Measurements from ENCODE around the gene LRIG3. TPM values are rescaled to one million over a fixed set of nuclear protein-coding genes. Genes with fewer than 3 reads are reported as not detected.

Gene LRIG3
- total and polyA plus RNA-seq, 7 donors = 1.4 to 5.1 (median 2.9) TPM

GRCh38 chr12:58932806-58933681 is 12.7 kb upstream of the LRIG3 start:
- ATAC-seq (no peak), DNase-seq (no peak)
- 59 to 68% (median 64%) methylated on average over 8 of the region's 8 CpGs for WGBS, 3 donors
- intact Hi-C loops (cut with DNase I) = no loop called here
- TF ChIP-seq CTCF (IDR thresholded peaks at IDR 0.05) = no peak
- Histone ChIP-seq H3K4me3 (no peak overlapping the region), H3K36me3 (ENCODE audit: insufficient read depth in 1 of 2, low read depth in 1 of 2) (no peaks in the 10 kb centered on the region), H3K27ac (no peak overlapping the region), H3K4me1 (no peaks in the 10 kb centered on the region), H3K27me3 (ENCODE audit: insufficient read depth in 3 of 3, low read length in 2 of 3) (no peaks in the 10 kb centered on the region), H3K9me3 (no peaks in the 10 kb centered on the region)

GRCh38 chr12:58931518-58931917 is 11.2 kb upstream of the LRIG3 start:
- no peaks in the 10 kb centered on the region for H3K4me1 ChIP-seq

GRCh38 chr12:58930770-58931324 is 10.5 kb upstream of the LRIG3 start:
- H3K27me3 ChIP-seq (ENCODE audit: insufficient read depth in 3 of 3, low read length in 2 of 3) = no peaks in the 10 kb centered on the region
- ATAC-seq (no peak), DNase-seq (no peak)
- H3K4me3 ChIP-seq = no peak overlapping the region
- no peak overlapping the region for H3K27ac ChIP-seq
- TF ChIP-seq CTCF (IDR thresholded peaks at IDR 0.05) = no peak
- intact Hi-C loops (cut with DNase I) = no loop called here
- H3K4me1 ChIP-seq = no peaks in the 10 kb centered on the region
- H3K36me3 ChIP-seq (ENCODE audit: insufficient read depth in 1 of 2, low read depth in 1 of 2) = no peaks in the 10 kb centered on the region
- WGBS, 3 donors = 92 to 96% (median 94%) methylated on average over 2 of the region's 2 CpGs
- no peaks in the 10 kb centered on the region for H3K9me3 ChIP-seq

More at GRCh38 chr12:58931518-58931917, 11.2 kb upstream of the LRIG3 start:
- intact Hi-C loops (cut with DNase I) = no loop called here
- ATAC-seq = no peak
- no peaks in the 10 kb centered on the region for H3K36me3 ChIP-seq (ENCODE audit: insufficient read depth in 1 of 2, low read depth in 1 of 2)
- H3K4me3 ChIP-seq = no peak overlapping the region
- no peak for DNase-seq
- no peaks in the 10 kb centered on the region for H3K9me3 ChIP-seq
- no peak overlapping the region for H3K27ac ChIP-seq
- H3K27me3 ChIP-seq (ENCODE audit: insufficient read depth in 3 of 3, low read length in 2 of 3) = no peaks in the 10 kb centered on the region
- no peak for TF ChIP-seq CTCF (IDR thresholded peaks at IDR 0.05)
- WGBS, 3 donors = 88 to 93% (median 91%) methylated on average over 4 of the region's 4 CpGs

DNA sequence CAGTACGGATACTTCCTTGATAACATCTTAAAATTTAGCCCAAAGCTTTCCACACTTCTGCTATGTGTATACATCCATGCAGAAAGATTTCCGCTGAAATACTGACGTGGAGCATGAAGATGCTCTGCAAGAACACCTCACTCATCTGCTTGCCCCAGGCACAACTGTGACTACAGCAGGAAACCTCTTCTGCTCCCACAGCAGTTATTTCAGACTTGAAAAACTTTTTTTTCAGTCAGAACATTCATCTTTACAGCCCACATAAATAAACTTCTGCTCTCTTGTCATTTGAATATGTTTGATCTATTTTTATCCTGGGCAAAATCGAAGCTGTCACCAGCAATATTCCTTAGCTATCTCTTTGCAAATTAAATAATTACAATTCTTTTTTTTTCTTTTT is 6.8 kb upstream of the LRIG3 start:
- no peak overlapping the region for H3K4me3 ChIP-seq
- no peak for ATAC-seq
- no peak for TF ChIP-seq CTCF (IDR thresholded peaks at IDR 0.05)
- H3K4me1 ChIP-seq = no peaks in the 10 kb centered on the region
- no peak overlapping the region for H3K27ac ChIP-seq
- no peaks in the 10 kb centered on the region for H3K27me3 ChIP-seq (ENCODE audit: insufficient read depth in 3 of 3, low read length in 2 of 3)
- no peaks in the 10 kb centered on the region for H3K36me3 ChIP-seq (ENCODE audit: insufficient read depth in 1 of 2, low read depth in 1 of 2)
- WGBS, 3 donors = 76 to 81% (median 79%) methylated on average over 4 of the region's 4 CpGs
- no peaks in the 10 kb centered on the region for H3K9me3 ChIP-seq
- no peak for DNase-seq
- intact Hi-C loops (cut with DNase I) = no loop called here
